Measurements from ENCODE around the gene TNFAIP8L1.
A peak's percentile ranks its signal among the peaks of the same experiment; 100 is the strongest.

TNFAIP8L1 gene

GRCh38 chr19:4633140-4633967 lies 6.0 kb upstream of the TNFAIP8L1 start:
- no peak overlapping the region for H3K4me3 ChIP-seq
- H3K27ac ChIP-seq, result no peak overlapping the region
- H3K9me3 ChIP-seq, result no peaks in the 10 kb centered on the region
- H4K20me1 ChIP-seq, result no peaks in the 10 kb centered on the region
- no peak for TF ChIP-seq Cebpa-rat (IDR thresholded peaks at IDR 0.05)
- peaks cover 36% of the 10 kb centered on the region for H3K4me1 ChIP-seq
- no peak overlapping the region for H3K9ac ChIP-seq
- no peaks in the 10 kb centered on the region for H3K36me3 ChIP-seq
- no peaks in the 10 kb centered on the region for H3K27me3 ChIP-seq
- H3K4me2 ChIP-seq, result no peak overlapping the region

GRCh38 chr19:4635754-4636116 lies 3.6 kb upstream of the TNFAIP8L1 start:
- H3K36me3 ChIP-seq, result no peaks in the 10 kb centered on the region
- no peak for TF ChIP-seq Cebpa-rat (IDR thresholded peaks at IDR 0.05)
- peaks cover 53% of the 10 kb centered on the region for H3K4me1 ChIP-seq
- peak overlapping the region; percentile 90 for H3K4me2 ChIP-seq
- H3K4me3 ChIP-seq, result peak overlapping the region; percentile 65
- H4K20me1 ChIP-seq, result no peaks in the 10 kb centered on the region
- H3K9me3 ChIP-seq, result no peaks in the 10 kb centered on the region
- peak overlapping the region; percentile 69 for H3K27ac ChIP-seq
- no peaks in the 10 kb centered on the region for H3K27me3 ChIP-seq
- peak overlapping the region; percentile 74 for H3K9ac ChIP-seq

GRCh38 chr19:4636151-4636717 lies 3.1 kb upstream of the TNFAIP8L1 start:
- Histone ChIP-seq H4K20me1 (no peaks in the 10 kb centered on the region), H3K36me3 (no peaks in the 10 kb centered on the region), H3K27ac (peak overlapping the region; percentile 69), H3K9me3 (no peaks in the 10 kb centered on the region), H3K4me3 (peak overlapping the region; percentile 65), H3K9ac (peak overlapping the region; percentile 74), H3K27me3 (no peaks in the 10 kb centered on the region), H3K4me2 (peak overlapping the region; percentile 90), H3K4me1 (peaks cover 58% of the 10 kb centered on the region)
- TF ChIP-seq Cebpa-rat (IDR thresholded peaks at IDR 0.05), result no peak

GRCh38 chr19:4636761-4637160 lies 2.6 kb upstream of the TNFAIP8L1 start:
- H3K36me3 ChIP-seq, result no peaks in the 10 kb centered on the region

GRCh38 chr19:4638317-4638716 lies 999 bp upstream of the TNFAIP8L1 start:
- no peak for TF ChIP-seq Cebpa-rat (IDR thresholded peaks at IDR 0.05)
- peaks cover 78% of the 10 kb centered on the region for H3K4me1 ChIP-seq
- H3K27me3 ChIP-seq, result no peaks in the 10 kb centered on the region
- H3K27ac ChIP-seq, result peak overlapping the region; percentile 86
- H3K4me3 ChIP-seq, result peak overlapping the region; percentile 51
- peak overlapping the region; percentile 71 for H3K9ac ChIP-seq
- H3K4me2 ChIP-seq, result peak overlapping the region; percentile 92
- H3K9me3 ChIP-seq, result no peaks in the 10 kb centered on the region
- H4K20me1 ChIP-seq, result no peaks in the 10 kb centered on the region
- H3K36me3 ChIP-seq, result peaks cover 4% of the 10 kb centered on the region; the same call in 1 of the 2 replicates

More at GRCh38 chr19:4636761-4637160, 2.6 kb upstream of the TNFAIP8L1 start:
- no peak for TF ChIP-seq Cebpa-rat (IDR thresholded peaks at IDR 0.05)
- H3K9me3 ChIP-seq, result no peaks in the 10 kb centered on the region
- no peaks in the 10 kb centered on the region for H4K20me1 ChIP-seq
- H3K27ac ChIP-seq, result peak overlapping the region; percentile 56; the same call in 1 of the 2 replicates
- no peaks in the 10 kb centered on the region for H3K27me3 ChIP-seq
- H3K4me2 ChIP-seq, result peak overlapping the region; percentile 90
- peak overlapping the region; percentile 74 for H3K9ac ChIP-seq
- peaks cover 62% of the 10 kb centered on the region for H3K4me1 ChIP-seq
- H3K4me3 ChIP-seq, result peak overlapping the region; percentile 65

- peak overlapping the region; percentile 84 for H3K9ac ChIP-seq
- peak overlapping the region; percentile 83 for H3K27ac ChIP-seq
- H3K4me2 ChIP-seq, result peak overlapping the region; percentile 97
- TF ChIP-seq Cebpa-rat (IDR thresholded peaks at IDR 0.05), result no peak
- H3K4me1 ChIP-seq, result peaks cover 76% of the 10 kb centered on the region
- no peaks in the 10 kb centered on the region for H3K9me3 ChIP-seq
- peak overlapping the region; percentile 89 for H3K4me3 ChIP-seq
- no peaks in the 10 kb centered on the region for H3K27me3 ChIP-seq
- peaks cover 10% of the 10 kb centered on the region; the same call in 1 of the 2 replicates for H3K36me3 ChIP-seq
- no peaks in the 10 kb centered on the region for H4K20me1 ChIP-seq
These were observed 373 bp downstream of the TNFAIP8L1 start for GRCh38 chr19:4639531-4640246.

DNA sequence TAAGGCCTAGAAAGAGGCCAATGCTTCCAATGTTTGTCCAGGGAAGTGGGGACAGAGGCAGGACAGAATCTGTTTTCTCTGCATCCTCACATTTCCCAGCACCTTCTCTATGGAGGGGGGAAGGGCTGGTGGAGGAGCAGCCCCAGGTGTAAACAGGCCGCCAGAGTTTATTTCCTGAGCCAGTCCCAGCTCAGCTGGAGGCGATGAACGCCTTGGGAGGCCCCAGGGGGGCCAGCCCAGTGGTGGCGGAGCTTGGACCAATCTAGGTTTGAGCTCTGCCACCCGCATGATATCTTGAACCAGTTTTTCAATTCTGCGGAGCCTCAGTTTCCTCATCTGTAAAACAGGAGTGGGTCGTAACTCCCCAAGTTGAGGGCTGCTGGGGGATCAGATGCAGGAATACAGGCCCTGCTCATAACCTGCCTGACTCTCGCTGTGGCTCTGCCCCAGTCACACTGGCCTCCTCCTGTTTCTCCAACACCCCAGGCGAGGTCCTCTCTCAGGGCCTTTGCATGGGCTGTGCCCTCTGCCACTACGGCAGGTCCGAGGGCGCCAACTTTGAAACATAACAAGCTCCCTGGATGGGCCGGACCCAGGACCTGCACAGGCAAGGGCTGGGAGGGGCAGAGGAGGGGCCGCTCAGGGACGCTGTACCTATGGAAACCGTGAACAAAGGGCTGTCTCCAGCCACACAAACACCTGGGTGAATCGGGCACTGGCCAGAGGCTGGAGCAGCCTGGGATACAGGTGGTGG lies 1.1 kb downstream of the TNFAIP8L1 start:
- Histone ChIP-seq H3K4me2 (peak overlapping the region; percentile 97), H3K4me3 (peak overlapping the region; percentile 89), H3K9ac (peak overlapping the region; percentile 84), H3K4me1 (peaks cover 71% of the 10 kb centered on the region), H3K36me3 (peaks cover 17% of the 10 kb centered on the region; the same call in 1 of the 2 replicates), H3K9me3 (no peaks in the 10 kb centered on the region), H4K20me1 (no peaks in the 10 kb centered on the region), H3K27me3 (no peaks in the 10 kb centered on the region), H3K27ac (peak overlapping the region; percentile 83)
- TF ChIP-seq Cebpa-rat (IDR thresholded peaks at IDR 0.05), result no peak

- Histone ChIP-seq H3K4me2 (peak overlapping the region; percentile 97), H3K9ac (peak overlapping the region; percentile 84; the same call in 1 of the 2 replicates), H3K4me3 (no peak overlapping the region; the same call in 1 of the 2 replicates), H3K9me3 (no peaks in the 10 kb centered on the region), H3K4me1 (peaks cover 71% of the 10 kb centered on the region), H3K36me3 (peaks cover 24% of the 10 kb centered on the region), H3K27me3 (no peaks in the 10 kb centered on the region), H4K20me1 (no peaks in the 10 kb centered on the region), H3K27ac (peak overlapping the region; percentile 83; the same call in 1 of the 2 replicates)
- no peak for TF ChIP-seq Cebpa-rat (IDR thresholded peaks at IDR 0.05)
These were observed 1.8 kb downstream of the TNFAIP8L1 start for GRCh38 chr19:4641132-4641531.

DNA sequence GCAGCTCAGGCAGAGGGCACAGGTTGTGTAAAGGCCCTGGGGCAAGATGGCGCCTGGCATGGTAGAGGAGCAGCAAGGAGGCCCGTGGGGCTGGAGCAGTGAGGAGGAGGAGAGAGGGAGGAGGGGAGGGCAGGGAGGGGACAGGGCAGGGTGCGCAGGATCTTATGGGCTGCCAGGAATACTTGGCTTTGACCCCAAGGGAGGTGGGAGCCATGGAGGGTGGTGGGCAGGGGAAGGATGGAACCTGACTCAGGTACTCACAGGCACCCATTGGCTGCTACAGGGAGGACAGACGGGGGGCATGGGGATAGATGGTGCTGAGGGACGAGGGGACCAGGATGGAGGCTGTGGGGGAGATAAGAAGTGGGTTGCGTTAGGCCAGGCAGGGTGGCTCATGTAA lies 3.3 kb downstream of the TNFAIP8L1 start:
- H3K9ac ChIP-seq, result no peak overlapping the region
- no peak overlapping the region for H3K4me3 ChIP-seq
- H3K4me2 ChIP-seq, result 0 out of 2 replicates have a peak overlapping the region, but pooled peaks have one; percentile 19

More for the DNA sequence above, 3.3 kb downstream of the TNFAIP8L1 start:
- H3K27ac ChIP-seq, result no peak overlapping the region
- no peaks in the 10 kb centered on the region for H3K27me3 ChIP-seq
- H3K4me1 ChIP-seq, result peaks cover 72% of the 10 kb centered on the region
- H3K9me3 ChIP-seq, result no peaks in the 10 kb centered on the region
- H4K20me1 ChIP-seq, result no peaks in the 10 kb centered on the region
- no peak for TF ChIP-seq Cebpa-rat (IDR thresholded peaks at IDR 0.05)
- H3K36me3 ChIP-seq, result peaks cover 26% of the 10 kb centered on the region
